NAMALWA (cell line): ENCODE results near the gene ITGA11.
A peak's percentile ranks its signal among the peaks of the same experiment; 100 is the strongest.

Experiments
- DNase-seq: peaks from one replicate; pipeline ENCODE4 v3.0.0-alpha.2; 2015; ENCODE audit warnings: low spot score

ITGA11 gene

GRCh38 chr15:68265081-68265480, 166.9 kb downstream of the ITGA11 start:
- DNase-seq = no peak

- no peak for DNase-seq
Measured at GRCh38 chr15:68264282-68264681, 167.7 kb downstream of the ITGA11 start.

GRCh38 chr15:68262514-68263356, 169.2 kb downstream of the ITGA11 start:
- DNase-seq = no peak

- no peak for DNase-seq
Measured at GRCh38 chr15:68261980-68262379, 170.0 kb downstream of the ITGA11 start.

GRCh38 chr15:68261241-68261640, 170.7 kb downstream of the ITGA11 start:
- no peak for DNase-seq

GRCh38 chr15:68259883-68260282, 172.1 kb downstream of the ITGA11 start:
- no peak for DNase-seq

- no peak for DNase-seq
Measured at GRCh38 chr15:68258692-68259091, 173.3 kb downstream of the ITGA11 start.

- no peak for DNase-seq
Measured at GRCh38 chr15:68256675-68257450, 175.1 kb downstream of the ITGA11 start.

- DNase-seq = peak; percentile 91
Measured at GRCh38 chr15:68252925-68253534, 178.9 kb downstream of the ITGA11 start.

GRCh38 chr15:68249058-68249713, 182.8 kb downstream of the ITGA11 start:
- DNase-seq = no peak
